Measurements from ENCODE around the gene MPZL3. TPM values are rescaled to one million over a fixed set of nuclear protein-coding genes. Genes with fewer than 3 reads are reported as not detected.
"Not testable (repeated sequence)": the region's sequence is repeated elsewhere in the genome, so short reads cannot be mapped to it uniquely, and the experiment has no call there.

The MPZL3 gene
- total RNA-seq, 3 donors from 2014 or later: 52.7 to 72.0 (median 56.4) TPM

DNA sequence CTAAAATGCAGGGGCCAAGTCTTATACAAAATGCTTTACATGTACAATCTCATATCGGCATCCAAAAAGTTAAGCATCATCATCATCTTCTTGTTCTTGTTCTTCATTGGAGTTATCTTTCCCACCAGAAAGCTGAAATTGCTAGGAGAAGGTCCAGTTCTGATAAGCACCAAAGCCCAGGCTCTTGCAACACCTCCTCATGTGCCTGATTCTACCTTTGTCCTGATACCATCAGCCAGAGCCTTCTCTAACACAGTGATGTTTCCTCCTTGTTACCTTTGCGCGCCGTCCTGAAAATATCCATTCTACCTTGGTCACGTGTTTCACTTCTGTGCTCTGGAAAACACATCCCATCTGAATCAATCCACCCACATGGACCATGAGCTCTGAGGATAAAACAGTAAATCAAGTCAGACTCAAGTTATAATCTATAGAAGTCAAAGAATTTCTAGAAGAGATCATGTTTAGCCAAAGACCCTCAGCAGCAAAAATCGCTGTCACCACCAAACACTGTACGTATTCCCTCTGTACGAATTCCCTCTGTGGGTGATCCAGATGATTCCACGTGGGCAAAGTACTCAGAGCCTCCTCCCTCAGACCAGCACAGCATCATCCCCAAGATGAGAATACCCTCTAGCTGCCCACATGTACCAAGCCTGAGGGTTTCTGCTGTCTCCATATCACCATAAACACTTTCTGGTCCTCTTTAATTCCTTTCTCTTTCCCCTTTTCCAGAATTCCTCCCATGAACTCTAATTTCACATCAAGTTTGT lies 46.4 kb downstream of the MPZL3 start:
- Mint-ChIP-seq H3K9me3 (no peaks in the 10 kb centered on the region), H3K4me3 (peak overlapping the region; percentile 42), H3K27me3 (ENCODE audit: low read depth) (no peaks in the 10 kb centered on the region), H3K36me3 (ENCODE audit: insufficient read depth) (peaks cover 45% of the 10 kb centered on the region), H3K4me1 (ENCODE audit: low read depth) (peaks cover 18% of the 10 kb centered on the region)
- ATAC-seq (no peak), DNase-seq (no peak)

DNA sequence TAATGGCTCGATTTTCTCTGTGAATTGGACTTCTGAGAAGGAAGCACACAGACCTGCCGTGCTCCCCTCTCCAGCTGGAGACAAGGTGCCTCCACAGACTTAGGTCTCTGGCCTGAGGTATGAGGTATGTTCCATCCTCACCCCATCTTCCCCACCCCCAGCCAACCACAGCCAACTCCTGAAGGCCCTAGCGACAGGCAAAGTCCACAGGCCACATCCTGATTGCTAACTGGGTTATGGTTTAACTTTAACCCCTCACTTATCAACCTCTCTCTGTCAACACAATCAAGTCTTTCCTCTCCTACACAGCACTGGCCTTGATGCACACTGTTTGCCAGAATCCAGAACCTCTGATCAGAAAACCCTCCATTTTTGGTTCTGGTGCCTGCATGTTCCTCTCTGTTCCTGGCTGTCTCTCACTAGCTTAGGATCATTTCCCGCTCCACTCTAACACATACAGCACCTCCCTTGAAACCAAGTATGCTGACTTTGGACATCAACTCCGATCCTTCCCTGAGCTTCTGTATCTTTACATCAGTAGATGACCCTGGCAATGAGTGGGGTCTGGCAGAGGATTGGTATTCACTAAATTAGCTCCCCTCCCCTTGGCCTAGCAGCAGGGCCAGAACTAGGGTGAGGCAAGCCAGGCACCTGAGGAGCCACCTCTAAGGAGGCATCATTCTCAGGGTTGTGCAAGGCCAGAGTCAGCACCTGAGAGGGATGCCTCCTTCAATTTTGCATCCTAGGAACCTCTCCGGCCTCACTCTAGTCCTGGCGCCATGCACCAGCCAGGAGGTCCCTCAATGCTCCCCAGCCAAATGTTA lies 49.4 kb downstream of the MPZL3 start:
- peak; percentile 50 for DNase-seq
- Mint-ChIP-seq H3K4me1 (ENCODE audit: low read depth) (peaks cover 16% of the 10 kb centered on the region), H3K4me3 (no peak overlapping the region), H3K36me3 (ENCODE audit: insufficient read depth) (peaks cover 28% of the 10 kb centered on the region), H3K27me3 (ENCODE audit: low read depth) (no peaks in the 10 kb centered on the region), H3K9me3 (no peaks in the 10 kb centered on the region)
- no peak for ATAC-seq

DNA sequence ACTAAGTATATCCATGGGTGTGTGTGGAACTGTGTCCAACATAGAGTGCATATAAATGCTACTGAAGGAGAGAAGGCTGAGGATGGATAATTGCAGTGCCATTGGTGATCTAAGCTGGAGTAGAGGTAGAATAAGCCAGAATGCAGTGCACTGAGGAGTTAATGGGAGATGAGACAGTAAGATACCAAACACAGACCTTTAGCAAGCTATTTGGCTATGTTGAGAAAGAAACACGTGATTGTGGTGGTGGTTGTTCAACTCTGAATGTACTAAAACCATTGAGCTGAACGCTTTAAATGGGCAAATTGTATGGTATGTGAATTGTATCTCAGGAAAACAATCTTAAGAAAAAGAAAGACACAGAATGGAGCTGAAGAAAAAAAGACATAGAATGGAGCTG lies 50.2 kb downstream of the MPZL3 start:
- no peaks in the 10 kb centered on the region for H3K27me3 Mint-ChIP-seq (ENCODE audit: low read depth)
- ATAC-seq (no peak), DNase-seq (no peak)
- no peaks in the 10 kb centered on the region for H3K9me3 Mint-ChIP-seq
- peaks cover 28% of the 10 kb centered on the region for H3K36me3 Mint-ChIP-seq (ENCODE audit: insufficient read depth)
- peaks cover 14% of the 10 kb centered on the region for H3K4me1 Mint-ChIP-seq (ENCODE audit: low read depth)
- no peak overlapping the region for H3K4me3 Mint-ChIP-seq

DNA sequence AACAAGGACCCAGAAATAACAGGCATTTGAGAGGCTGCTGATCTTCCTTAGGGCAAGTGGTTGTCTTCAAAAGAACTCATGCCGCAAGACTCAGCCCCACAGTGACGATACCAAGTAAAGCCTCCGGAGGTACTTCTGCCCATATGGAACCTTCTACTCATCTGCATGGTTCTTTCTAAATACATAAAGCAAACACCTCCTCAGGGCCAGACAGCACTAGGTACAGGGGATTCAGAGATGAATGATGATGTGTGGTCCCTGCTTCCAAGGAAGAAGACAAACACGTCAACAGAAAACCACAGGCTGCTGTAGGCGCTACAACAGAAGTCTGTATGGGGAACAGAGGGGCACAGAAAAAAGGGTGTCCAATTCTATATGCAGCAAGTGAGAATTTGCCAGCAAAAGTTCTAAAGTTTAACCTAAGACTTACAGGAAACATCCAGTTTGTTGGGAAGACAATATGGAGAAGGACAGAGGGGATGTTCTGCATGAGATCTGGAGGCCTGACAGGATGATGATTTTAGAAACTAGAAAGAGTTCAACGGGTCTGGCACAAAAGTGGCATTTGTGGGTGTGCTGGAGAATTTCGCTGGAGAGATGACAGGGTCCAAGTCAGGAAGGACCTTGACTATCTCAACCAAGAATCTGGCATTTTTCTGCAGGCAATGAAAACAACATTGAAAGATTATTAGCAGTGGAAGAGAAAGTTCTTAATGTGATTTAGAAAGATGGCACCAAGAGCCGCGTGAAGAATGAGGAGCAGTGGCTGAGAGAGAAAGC lies 51.1 kb downstream of the MPZL3 start:
- Mint-ChIP-seq H3K9me3 (no peaks in the 10 kb centered on the region), H3K4me1 (ENCODE audit: low read depth) (peaks cover 14% of the 10 kb centered on the region), H3K27me3 (ENCODE audit: low read depth) (no peaks in the 10 kb centered on the region), H3K4me3 (no peak overlapping the region), H3K36me3 (ENCODE audit: insufficient read depth) (peaks cover 24% of the 10 kb centered on the region)
- ATAC-seq (peak; percentile 87 to 93), DNase-seq (peak; percentile 55)

DNA sequence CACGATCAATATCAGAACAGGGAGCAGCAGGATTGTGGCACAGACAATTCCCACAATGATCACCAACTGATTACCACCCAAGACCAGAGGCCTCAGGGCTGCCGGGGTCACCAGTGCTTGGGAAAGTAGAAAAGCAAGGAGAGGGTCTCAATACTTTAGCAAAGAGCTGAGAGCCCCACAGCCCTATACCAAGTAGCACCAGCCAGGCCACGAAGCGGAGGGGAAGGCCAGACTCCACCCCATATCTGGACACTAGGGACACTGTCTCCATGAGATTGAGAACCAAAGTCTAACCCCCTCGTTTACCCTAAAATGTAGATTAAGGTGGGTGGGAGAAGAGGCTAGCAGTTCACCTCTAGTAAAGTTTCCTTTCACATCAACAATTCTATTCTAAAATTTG lies 51.7 kb downstream of the MPZL3 start:
- Mint-ChIP-seq H3K27me3 (ENCODE audit: low read depth) (no peaks in the 10 kb centered on the region), H3K4me1 (ENCODE audit: low read depth) (peaks cover 14% of the 10 kb centered on the region), H3K4me3 (peak overlapping the region; percentile 29), H3K9me3 (no peaks in the 10 kb centered on the region), H3K36me3 (ENCODE audit: insufficient read depth) (peaks cover 19% of the 10 kb centered on the region)
- DNase-seq: no peak
- ATAC-seq: peak; percentile 7 to 10

DNA sequence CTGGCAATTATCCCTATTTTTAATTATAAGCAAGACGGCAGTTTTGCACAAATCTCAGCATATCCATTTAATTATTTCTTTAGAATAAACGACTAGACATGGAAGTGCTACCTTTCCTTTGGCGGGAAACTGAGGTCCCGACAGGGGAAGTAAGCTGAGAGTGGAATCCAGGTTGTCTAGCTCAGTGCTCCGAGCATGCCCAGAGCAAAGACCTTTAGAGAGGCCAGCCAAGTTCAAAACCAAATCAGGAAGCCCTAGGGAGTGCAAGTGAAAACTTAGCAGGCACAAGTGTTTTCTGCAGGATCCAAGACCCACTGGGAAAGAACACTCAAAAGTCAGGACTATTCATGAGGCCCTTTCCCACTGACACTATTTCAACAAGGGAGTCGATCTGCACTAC lies 53.0 kb downstream of the MPZL3 start:
- Mint-ChIP-seq H3K27me3 (ENCODE audit: low read depth) (no peaks in the 10 kb centered on the region), H3K4me1 (ENCODE audit: low read depth) (peaks cover 14% of the 10 kb centered on the region), H3K9me3 (no peaks in the 10 kb centered on the region), H3K36me3 (ENCODE audit: insufficient read depth) (peaks cover 23% of the 10 kb centered on the region), H3K4me3 (no peak overlapping the region)
- DNase-seq (no peak), ATAC-seq (no peak)

DNA sequence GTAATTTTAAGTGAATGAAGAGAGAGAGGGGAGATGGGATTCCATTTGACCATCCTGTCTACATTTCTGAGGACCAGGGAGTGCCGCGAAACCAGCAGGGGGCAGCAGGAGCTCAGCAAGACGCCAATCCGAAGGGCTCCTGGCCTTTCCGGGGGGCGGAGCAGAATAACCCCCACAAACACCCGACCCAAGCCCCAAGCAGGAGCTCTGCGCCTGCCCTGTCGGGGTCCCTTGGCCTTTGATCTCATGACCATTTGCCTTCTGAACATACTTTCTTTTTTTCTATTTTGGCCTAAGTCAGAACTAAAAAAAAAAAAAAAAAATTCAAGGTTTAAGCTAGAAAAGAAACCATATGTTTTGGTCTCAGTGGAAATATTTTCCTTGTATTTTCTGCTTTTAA lies 53.8 kb downstream of the MPZL3 start:
- Mint-ChIP-seq H3K4me3 (no peak overlapping the region), H3K36me3 (ENCODE audit: insufficient read depth) (peaks cover 29% of the 10 kb centered on the region), H3K9me3 (no peaks in the 10 kb centered on the region), H3K4me1 (ENCODE audit: low read depth) (peaks cover 14% of the 10 kb centered on the region), H3K27me3 (ENCODE audit: low read depth) (no peaks in the 10 kb centered on the region)
- DNase-seq (peak; percentile 82), ATAC-seq (peak; percentile 26 to 52)

DNA sequence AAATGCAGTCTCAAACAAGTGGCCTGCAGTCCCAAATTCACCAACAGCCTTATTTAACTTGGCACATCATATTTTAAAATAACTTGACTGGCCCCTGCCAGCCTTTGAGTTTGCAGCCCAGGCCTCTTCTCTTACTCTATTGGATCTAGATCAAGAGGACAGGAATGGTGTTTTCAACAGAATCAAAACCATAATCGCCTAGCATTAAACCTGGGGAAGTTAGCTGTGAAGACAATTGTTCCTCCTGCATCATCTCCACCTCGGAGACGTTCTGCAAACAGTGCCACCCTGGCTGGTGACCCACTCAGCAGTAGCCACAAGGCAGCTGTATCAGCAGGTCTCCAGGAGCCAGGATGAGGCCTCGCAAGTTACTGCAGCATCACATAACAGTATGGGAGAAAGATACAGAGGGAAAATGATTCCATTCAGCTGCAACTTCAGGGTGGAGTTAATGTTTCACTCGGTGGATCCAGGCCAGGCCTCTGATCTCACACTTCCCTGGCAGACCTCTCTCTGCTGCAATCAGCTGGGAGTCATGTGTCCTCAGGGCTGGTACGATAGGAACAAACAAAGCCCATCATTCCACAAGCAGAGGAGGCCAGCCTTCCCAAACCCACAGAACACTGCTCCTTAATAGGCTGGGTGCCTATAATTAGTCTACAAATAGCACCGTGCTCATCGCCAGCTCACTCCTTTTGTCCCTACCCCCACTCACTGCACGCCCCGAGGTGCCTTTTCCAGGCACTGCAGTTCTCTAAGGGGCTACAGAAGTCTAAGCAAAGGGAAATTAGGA lies 57.1 kb downstream of the MPZL3 start:
- Mint-ChIP-seq H3K36me3 (ENCODE audit: insufficient read depth) (peaks cover 46% of the 10 kb centered on the region), H3K27me3 (ENCODE audit: low read depth) (no peaks in the 10 kb centered on the region), H3K4me3 (no peak overlapping the region), H3K9me3 (no peaks in the 10 kb centered on the region), H3K4me1 (ENCODE audit: low read depth) (peaks cover 14% of the 10 kb centered on the region)
- ATAC-seq (no peak), DNase-seq (no peak)

DNA sequence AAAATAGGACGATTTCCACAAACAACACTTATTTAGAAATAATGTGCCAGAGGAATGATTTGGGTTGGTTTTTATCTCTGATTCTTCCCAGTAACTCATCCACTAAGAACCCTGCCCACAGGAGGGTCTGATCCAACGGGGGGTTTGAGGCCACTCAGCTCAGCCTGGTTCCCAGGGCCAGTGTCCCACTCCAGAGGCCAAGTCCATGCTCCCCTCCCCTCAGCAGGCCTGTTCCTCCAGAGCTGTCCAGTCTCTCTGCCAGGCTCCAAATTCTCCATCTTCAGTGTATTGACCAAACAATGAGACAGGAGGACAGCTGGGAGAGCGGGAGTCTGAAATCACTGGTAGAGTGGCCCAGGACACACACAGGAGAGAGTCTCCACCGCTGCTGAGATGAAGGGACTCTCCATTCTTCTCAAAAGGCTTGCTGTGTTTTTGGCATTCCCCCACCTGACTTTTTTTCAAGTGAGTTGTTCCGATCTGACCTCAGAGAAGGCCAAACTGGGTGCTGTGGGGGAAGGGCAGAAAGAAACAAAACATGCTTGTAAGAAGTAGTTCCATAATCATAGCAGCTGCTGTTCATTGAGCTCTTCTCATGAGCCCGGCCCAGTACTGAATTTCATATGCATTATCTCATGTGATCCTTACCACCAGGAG lies 58.1 kb downstream of the MPZL3 start:
- ATAC-seq (no peak), DNase-seq (no peak)
- Mint-ChIP-seq H3K27me3 (ENCODE audit: low read depth) (peaks cover 4% of the 10 kb centered on the region), H3K9me3 (no peaks in the 10 kb centered on the region), H3K4me1 (ENCODE audit: low read depth) (peaks cover 11% of the 10 kb centered on the region), H3K4me3 (no peak overlapping the region), H3K36me3 (ENCODE audit: insufficient read depth) (peaks cover 45% of the 10 kb centered on the region)

DNA sequence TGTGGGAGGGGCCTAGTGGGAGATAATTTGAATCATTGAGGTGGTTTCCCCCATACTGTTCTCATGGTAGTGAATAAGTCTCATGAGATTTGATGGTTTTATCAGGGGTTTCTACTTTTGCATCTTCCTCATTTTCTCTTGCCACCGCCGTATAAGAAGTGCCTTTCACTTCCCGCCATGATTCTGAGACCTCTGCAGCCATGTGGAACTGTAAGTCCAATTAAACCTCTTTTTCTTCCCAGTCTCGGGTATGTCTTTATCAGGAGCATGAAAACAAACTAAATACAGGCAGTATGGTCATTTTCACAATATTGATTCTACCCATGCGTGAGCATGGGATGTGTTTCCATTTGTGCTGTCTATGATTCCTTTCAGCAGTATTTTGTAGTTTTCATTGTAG lies 59.3 kb downstream of the MPZL3 start:
- H3K9me3 Mint-ChIP-seq; DNase-seq; H3K4me3 Mint-ChIP-seq; H3K27me3 Mint-ChIP-seq (ENCODE audit: low read depth); ATAC-seq; H3K4me1 Mint-ChIP-seq (ENCODE audit: low read depth): not testable (repeated sequence)
- H3K36me3 Mint-ChIP-seq (ENCODE audit: insufficient read depth): peaks cover 42% of the 10 kb centered on the region

DNA sequence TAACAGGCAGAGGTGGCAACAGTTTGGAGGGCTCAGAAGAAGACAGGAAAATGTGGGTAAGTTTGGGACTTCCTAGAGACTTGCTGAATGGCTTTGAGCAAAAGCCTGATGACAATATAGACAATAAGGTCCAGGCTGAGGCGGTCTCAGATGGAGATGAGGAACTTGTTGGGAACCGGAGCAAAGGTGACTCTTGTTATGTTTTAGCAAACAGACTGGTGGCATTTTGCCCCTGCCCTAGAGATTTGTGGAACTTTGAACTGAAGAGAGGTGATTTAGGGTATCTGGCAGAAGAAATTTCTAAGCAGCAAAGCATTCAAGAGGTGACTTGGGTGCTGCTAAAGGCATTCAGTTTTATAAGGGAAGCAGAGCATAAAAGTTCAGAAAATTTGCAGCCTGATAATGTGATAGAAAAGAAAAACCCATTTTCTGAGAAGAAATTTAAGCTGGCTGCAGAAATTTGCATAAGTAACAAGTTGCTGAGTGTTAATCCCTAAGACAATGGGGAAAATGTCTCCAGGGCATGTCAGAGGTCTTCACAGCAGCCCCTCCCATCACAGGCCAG lies 61.1 kb downstream of the MPZL3 start:
- not testable (repeated sequence) for H3K4me1 Mint-ChIP-seq (ENCODE audit: low read depth); H3K4me3 Mint-ChIP-seq; H3K9me3 Mint-ChIP-seq

DNA sequence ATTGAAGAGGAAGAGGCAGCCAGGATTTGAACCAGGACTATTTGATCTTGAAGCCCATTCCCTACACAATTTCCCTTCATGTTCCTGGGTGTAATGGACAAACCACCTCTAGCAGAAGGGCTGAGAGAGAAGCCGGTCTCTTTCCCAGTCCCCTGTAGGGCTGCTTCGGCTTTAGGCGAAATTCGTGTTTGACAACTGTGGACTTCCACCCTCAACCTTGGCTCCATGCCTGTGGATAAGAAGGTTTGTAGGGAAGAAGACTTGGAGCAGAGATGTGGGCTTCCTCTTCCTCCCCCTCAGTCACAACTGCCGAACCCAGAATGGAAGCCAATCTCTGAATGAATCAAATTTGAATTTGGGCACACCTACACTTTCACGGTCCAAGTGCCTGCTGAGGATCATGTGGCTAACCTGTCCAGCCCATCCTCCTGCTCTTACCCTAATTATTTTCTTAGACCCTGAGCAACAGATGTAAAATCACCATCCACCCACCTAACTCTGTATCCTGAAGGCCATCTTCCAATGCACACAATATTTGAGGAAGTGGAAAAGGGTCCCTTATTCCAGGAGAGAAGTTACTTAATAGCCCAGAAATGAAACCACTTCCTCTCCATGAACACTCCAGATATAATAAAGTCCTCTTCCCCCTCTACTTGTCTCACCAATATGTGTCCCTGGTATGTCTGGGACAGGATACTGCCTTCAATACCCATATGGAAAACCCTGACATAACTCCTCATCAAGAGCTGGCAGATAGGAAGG lies 65.6 kb downstream of the MPZL3 start:
- Mint-ChIP-seq H3K27me3 (ENCODE audit: low read depth) (peaks cover 20% of the 10 kb centered on the region), H3K9me3 (no peaks in the 10 kb centered on the region), H3K4me1 (ENCODE audit: low read depth) (no peaks in the 10 kb centered on the region), H3K36me3 (ENCODE audit: insufficient read depth) (peaks cover 2% of the 10 kb centered on the region), H3K4me3 (no peak overlapping the region)
- DNase-seq: no peak
- no peak for ATAC-seq

More for the DNA sequence above, 61.1 kb downstream of the MPZL3 start:
- Mint-ChIP-seq H3K36me3 (ENCODE audit: insufficient read depth) (peaks cover 33% of the 10 kb centered on the region), H3K27me3 (ENCODE audit: low read depth) (peaks cover 13% of the 10 kb centered on the region)
- not testable (repeated sequence) for DNase-seq, ATAC-seq

Measured in activated T-cell treated with anti-CD3 and anti-CD28 coated beads, Interleukin-2, amount 50 U/mL, for 4 hours (primary cell).